HepG2 (cell line): ENCODE measurements around the gene TLR1. TPM values are rescaled to one million over a fixed set of nuclear protein-coding genes. Genes with fewer than 3 reads are reported as not detected.

Experiments
- ATAC-seq: fragments of 200-7000 bp; cut with Tn5 transposase; 3 replicates; pipeline ENCODE4 v1.9.1; 2020; ENCODE audit warnings: mild to moderate bottlenecking, moderate library complexity
- BruUV-seq: library from RNA; stranded (reverse); fragments of 400-500 nt; replicated peaks from 2 replicates; lab custom pipeline; 2021; lab: Mats Ljungman, UMichigan
- CTCF ChIA-PET: fragments of 300-600 bp; formaldehyde crosslinking; extraction: SDS; loops from one replicate; lab custom pipeline; 2021; ENCODE audit warnings: low total read pairs, inconsistent platforms, low intra/inter-chr PET ratio; lab: Yijun Ruan, JAX
- POLR2A ChIA-PET: fragments of 350-600 bp; sonication (Branson Sonifier 250); formaldehyde crosslinking; loops from one replicate; lab custom pipeline; 2020; ENCODE audit warnings: antibody characterized with exemption, inconsistent platforms; lab: Yijun Ruan, JAX
- DNase-seq: peaks from one replicate; pipeline ENCODE4 v3.0.0-alpha.2; 2015; ENCODE audit warnings: low spot score
- FAIRE-seq: peaks from 3 replicates; lab custom pipeline; 2011; peaks lifted over from hg19 to GRCh38; lab: Jason Lieb, UNC
- H2AFZ ChIP-seq: one replicate; pipeline ENCODE4 v1.6.1; 2011; ENCODE audit warnings: low read length, inconsistent platforms
- H3K27ac ChIP-seq: fragments of 300-600 bp; 3 replicates; pipeline ENCODE4 v1.8.0; 2011; ENCODE audit warnings: mixed run types, mild to moderate bottlenecking, mixed read lengths, low read length, inconsistent platforms; ENCODE audit not compliant: insufficient read depth; ENCODE audit errors: extremely low read length
- H3K27me3 ChIP-seq, 2 experiments: fragments of 200-600 bp in 1 of 2; 2 replicates in 1 of 2; 3 replicates in 1 of 2; pipeline versions ENCODE4 v1.6.0 to v1.8.0; 2011; ENCODE audit warnings: low read length in 2 of 2, mild to moderate bottlenecking in 2 of 2, moderate library complexity in 2 of 2, inconsistent platforms in 1 of 2; ENCODE audit not compliant: insufficient read depth in 2 of 2, control insufficient read depth in 1 of 2
- H3K36me3 ChIP-seq, 2 experiments: fragments of 200-600 bp in 1 of 2; replicated peaks in 1 of 2; 2 replicates in 1 of 2; 3 replicates in 1 of 2; pipeline versions ENCODE4 v1.5.1 to v1.8.0; 2011; ENCODE audit warnings: low read length in 2 of 2, inconsistent platforms in 1 of 2; ENCODE audit not compliant: insufficient read depth in 2 of 2, control insufficient read depth in 1 of 2
- H3K4me1 ChIP-seq: 2 replicates; pipeline ENCODE4 v1.5.1; 2012; ENCODE audit warnings: low read length, inconsistent platforms; ENCODE audit not compliant: insufficient read depth
- H3K4me2 ChIP-seq: 2 replicates; pipeline ENCODE4 v1.6.0; 2011; ENCODE audit warnings: low read depth, low read length, inconsistent platforms
- H3K4me3 ChIP-seq, 3 experiments: fragments of 200-600 bp in 1 of 3; sonication (generic), shearing (Covaris generic) in 1 of 3; replicated peaks in 1 of 3; 2 replicates each; pipeline ENCODE4 v1.5.1; 2011 to 2016; ENCODE audit warnings: low read length in 3 of 3, inconsistent platforms in 2 of 3, low read depth in 2 of 3, mild to moderate bottlenecking in 2 of 3, control low read depth in 1 of 3, mixed read lengths in 1 of 3; ENCODE audit not compliant: insufficient read depth in 1 of 3
- H3K79me2 ChIP-seq: one replicate; pipeline ENCODE4 v1.6.1; 2011; ENCODE audit warnings: low read length, inconsistent platforms; ENCODE audit not compliant: insufficient read depth
- H3K9ac ChIP-seq: 2 replicates; pipeline ENCODE4 v1.6.0; 2011; ENCODE audit warnings: mild to moderate bottlenecking, low read depth, low read length, inconsistent platforms; ENCODE audit not compliant: insufficient read depth
- H3K9me3 ChIP-seq: 2 replicates; pipeline ENCODE4 v1.5.1; 2012; ENCODE audit warnings: mild to moderate bottlenecking, low read length
- H4K20me1 ChIP-seq: 2 replicates; pipeline ENCODE4 v1.6.0; 2011; ENCODE audit warnings: inconsistent platforms, mild to moderate bottlenecking, low read length, moderate library complexity; ENCODE audit not compliant: insufficient read depth
- AKAP8 ChIP-seq: sonication (generic); formaldehyde crosslinking; IDR thresholded peaks from 2 replicates; pipeline ENCODE4 v1.5.1; 2020; ENCODE audit warnings: mild to moderate bottlenecking, missing genetic modification reagents
- CEBPB ChIP-seq: IDR thresholded peaks from 2 replicates; pipeline ENCODE4 v1.6.1; 2011; ENCODE audit warnings: low read depth, low read length, improper control_type of control experiment, borderline replicate concordance
- CHD4 ChIP-seq: fragments of 200-600 bp; sonication (generic); IDR thresholded peaks from 2 replicates; pipeline ENCODE4 v1.7.0; 2017; ENCODE audit warnings: mild to moderate bottlenecking, low read length, borderline replicate concordance
- EHMT2 ChIP-seq: fragments of 200-600 bp; sonication (generic); IDR thresholded peaks from 2 replicates; pipeline ENCODE4 v1.7.0; 2017; ENCODE audit warnings: antibody characterized with exemption, low read depth, low read length, borderline replicate concordance
- GLMP ChIP-seq: sonication (generic); formaldehyde crosslinking; IDR thresholded peaks from 2 replicates; pipeline ENCODE4 v1.9.0; 2021; ENCODE audit warnings: missing genetic modification reagents, mild to moderate bottlenecking, borderline replicate concordance
- HDAC1 ChIP-seq: sonication (generic); formaldehyde crosslinking; IDR thresholded peaks from 2 replicates; pipeline ENCODE4 v1.5.1; 2020; ENCODE audit warnings: mild to moderate bottlenecking, missing genetic modification reagents
- KLF12 ChIP-seq: sonication (generic); formaldehyde crosslinking; IDR thresholded peaks from 2 replicates; pipeline ENCODE4 v1.4.0; 2020; ENCODE audit warnings: missing genetic modification reagents, borderline replicate concordance
- PCBP2 ChIP-seq: fragments of 200-400 bp; formaldehyde crosslinking; optimal IDR thresholded peaks from 2 replicates; pipeline ENCODE3; 2018; ENCODE audit warnings: low read length, low read depth; ENCODE audit not compliant: poor library complexity, severe bottlenecking
- SKI ChIP-seq: fragments of 450-650 bp; IDR thresholded peaks from one replicate; pipeline ENCODE4 v1.6.1; 2018; ENCODE audit warnings: mild to moderate bottlenecking; ENCODE audit not compliant: partially characterized antibody
- THRA ChIP-seq: sonication (generic); formaldehyde crosslinking; IDR thresholded peaks from 2 replicates; pipeline ENCODE4 v1.4.0; 2020; ENCODE audit warnings: missing genetic modification reagents, borderline replicate concordance
- ZBTB49 ChIP-seq: sonication (generic); formaldehyde crosslinking; IDR thresholded peaks from 2 replicates; pipeline ENCODE4 v1.4.0; 2020; ENCODE audit warnings: missing genetic modification reagents, borderline replicate concordance
- ZBTB8A ChIP-seq: sonication (generic); formaldehyde crosslinking; IDR thresholded peaks from 2 replicates; pipeline ENCODE4 v1.4.0; 2020; ENCODE audit warnings: mild to moderate bottlenecking, low read depth, missing genetic modification reagents, borderline replicate concordance
- ZFP36L2 ChIP-seq: sonication (generic); formaldehyde crosslinking; IDR thresholded peaks from 2 replicates; pipeline ENCODE4 v1.4.0; 2020; ENCODE audit warnings: missing genetic modification reagents
- ZNF329 ChIP-seq: sonication (generic); formaldehyde crosslinking; IDR thresholded peaks from 2 replicates; pipeline ENCODE4 v1.9.0; 2021; ENCODE audit warnings: low read depth, mild to moderate bottlenecking, missing genetic modification reagents
- ZNF678 ChIP-seq: sonication (generic); formaldehyde crosslinking; IDR thresholded peaks from 2 replicates; pipeline ENCODE4 v1.4.0; 2020; ENCODE audit warnings: mild to moderate bottlenecking, missing genetic modification reagents
- ZNF746 ChIP-seq: sonication (generic); formaldehyde crosslinking; IDR thresholded peaks from 2 replicates; pipeline ENCODE4 v1.8.0; 2022; ENCODE audit warnings: mild to moderate bottlenecking, missing genetic modification reagents
- ZNF766 ChIP-seq: sonication (generic); formaldehyde crosslinking; IDR thresholded peaks from 2 replicates; pipeline ENCODE4 v1.5.0; 2020; ENCODE audit warnings: missing genetic modification reagents, borderline replicate concordance
- ZNF775 ChIP-seq: sonication (generic); formaldehyde crosslinking; IDR thresholded peaks from 2 replicates; pipeline ENCODE4 v1.4.0; 2020; ENCODE audit warnings: missing genetic modification reagents, mild to moderate bottlenecking, moderate library complexity, borderline replicate concordance
- ZNF800 ChIP-seq: sonication (generic); formaldehyde crosslinking; IDR thresholded peaks from 2 replicates; pipeline ENCODE4 v1.4.0; 2020; ENCODE audit warnings: missing genetic modification reagents
- WGBS: methylation state at CpG from one replicate; pipeline ENCODE4 v1.1.6; 2017; ENCODE audit warnings: low lambda C conversion rate; 5-methylcytosine and 5-hydroxymethylcytosine counted together
- in situ Hi-C: cut with HindIII; loops from 2 replicates; pipeline ENCODE4 v1.10.0; 2017; ENCODE audit warnings: low pct_unique_long_range_greater_than_20kb; ENCODE audit not compliant: extremely low pct_ligation_motif_present
- intact Hi-C: fragments of 100-400 bp; cut with micrococcal nuclease; formaldehyde crosslinking; loops from one replicate; pipeline ENCODE4 v1.10.0; 2022; ENCODE audit not compliant: unreplicated experiment
- polyA plus RNA-seq, 8 experiments: library from polyadenylated mRNA; depleted of rRNA in 3 of 8; stranded (reverse) in 7 of 8; unstranded in 1 of 8; fragments of >200 nt; fragmentation: Illumina TruSeq in 4 of 8; extraction: Trizol in 4 of 8; gene quantifications; 2 replicates each; pipeline versions ENCODE4 v1.2.1 to v1.2.3, GENCODE V29; 2011 to 2016; ENCODE audit warnings: low read depth in 4 of 8, missing spikeins in 1 of 8, mixed read lengths in 1 of 8; ENCODE audit not compliant: insufficient read depth in 1 of 8
- total RNA-seq, 5 experiments: library from RNA; depleted of rRNA; stranded (reverse); fragments of >200 nt; fragmentation: Illumina TruSeq; extraction: Trizol; gene quantifications; 2 replicates each; pipeline ENCODE4 v1.2.3, GENCODE V29; 2016; ENCODE audit warnings: low read depth in 1 of 5

The TLR1 gene
- total and polyA plus RNA-seq, 2 of the 13 experiments (the other 11 are each of a cell fraction or from before 2014, with no cell fraction given) = 0.08 to 0.11 TPM

- intact Hi-C loops (no loop called here), in situ Hi-C loops (no loop called here)
- Histone ChIP-seq H3K4me2 (no peak overlapping the region), H3K4me3 (no peak overlapping the region), H3K27me3 (peaks cover 0 to 6% of the 10 kb centered on the region in 2 experiments; a peak in 1 of 5 replicates), H3K79me2 (no peaks in the 10 kb centered on the region), H2AFZ (no peak overlapping the region), H3K9ac (no peak overlapping the region), H4K20me1 (no peaks in the 10 kb centered on the region), H3K27ac (no peak overlapping the region), H3K4me1 (peaks cover 16% of the 10 kb centered on the region), H3K36me3 (no peaks in the 10 kb centered on the region), H3K9me3 (no peaks in the 10 kb centered on the region)
- ChIA-PET POLR2A (no interaction called here), CTCF (no interaction called here)
- WGBS = 32% methylated on average over 1 of the region's 1 CpG
- no peak for DNase-seq
- no peak for FAIRE-seq
- no peak for ATAC-seq
- BruUV-seq = no TSS peak
- no peak for TF ChIP-seq PCBP2
- TF ChIP-seq ZNF329 (CRISPR knock-in tag) = no peak
- no peak for TF ChIP-seq ZBTB8A (CRISPR knock-in tag)
- TF ChIP-seq ZNF775 (CRISPR knock-in tag) = no peak
- TF ChIP-seq ZNF678 (CRISPR knock-in tag) = no peak
- TF ChIP-seq ZBTB49 (CRISPR knock-in tag) = no peak
- no peak for TF ChIP-seq CHD4
- no peak for TF ChIP-seq ZNF800 (CRISPR knock-in tag)
- TF ChIP-seq EHMT2 = no peak
- no peak for TF ChIP-seq SKI
- TF ChIP-seq THRA (CRISPR knock-in tag) = no peak
- TF ChIP-seq ZNF746 (CRISPR knock-in tag) = no peak
- TF ChIP-seq KLF12 (CRISPR knock-in tag) = no peak
- TF ChIP-seq AKAP8 (CRISPR knock-in tag) = no peak
- TF ChIP-seq HDAC1 (CRISPR knock-in tag) = no peak
- TF ChIP-seq ZNF766 = no peak
- TF ChIP-seq CEBPB = no peak
- no peak for TF ChIP-seq ZFP36L2 (CRISPR knock-in tag)
- no peak for TF ChIP-seq GLMP
Observed at GRCh38 chr4:38788317-38788716, 16.3 kb downstream of the TLR1 start.
